Stimulated activated naive CD8-positive, alpha-beta T cell treated with anti-CD3 and anti-CD28 coated beads, Interleukin-15, Interleukin-2, amounts not matched to agents 100 ng/mL and 50 ng/mL, for 24 hours (primary cell): Measurements from ENCODE around the gene SETD1B.

ENCODE experiments used
- H3K27ac Mint-ChIP-seq: one replicate; pipeline ENCODE4 v1.8.0; 2021; ENCODE audit warnings: mild to moderate bottlenecking, mixed read lengths
- H3K27me3 Mint-ChIP-seq: one replicate; pipeline ENCODE4 v1.8.0; 2021; ENCODE audit warnings: mixed read lengths
- H3K36me3 Mint-ChIP-seq: one replicate; pipeline ENCODE4 v1.8.0; 2021; ENCODE audit warnings: low read depth, mixed read lengths
- H3K4me1 Mint-ChIP-seq: one replicate; pipeline ENCODE4 v1.8.0; 2021; ENCODE audit warnings: low read depth, mixed read lengths
- H3K4me3 Mint-ChIP-seq: one replicate; pipeline ENCODE4 v1.8.0; 2021; ENCODE audit warnings: mild to moderate bottlenecking, mixed read lengths
- H3K9me3 Mint-ChIP-seq: one replicate; pipeline ENCODE4 v1.8.0; 2021; ENCODE audit warnings: mixed read lengths

The SETD1B gene

DNA sequence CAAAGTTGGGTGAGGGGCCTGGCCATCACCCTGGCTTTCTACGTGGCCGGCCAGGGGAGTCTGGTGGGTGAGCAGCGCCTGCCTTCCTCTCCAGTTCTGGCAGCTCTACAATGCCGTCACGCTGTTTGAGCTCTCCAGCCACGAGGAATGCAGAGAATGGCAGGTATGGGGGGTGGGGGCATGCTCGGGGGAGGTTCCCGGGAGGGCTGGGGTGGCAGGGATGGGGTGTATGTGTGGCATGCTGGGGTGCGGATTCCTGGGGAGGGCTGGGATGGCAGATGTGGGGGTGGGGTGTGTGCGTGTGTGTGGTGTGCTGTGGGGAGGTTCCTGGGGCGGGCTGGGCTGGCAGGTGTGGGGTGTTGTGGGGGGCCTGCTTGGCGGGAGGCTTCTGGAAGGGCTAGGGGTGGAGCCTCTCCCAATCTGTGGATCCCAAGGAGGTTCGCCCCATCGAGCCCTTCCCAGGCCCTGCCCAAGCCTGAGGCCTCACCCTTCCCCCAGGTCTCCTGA, 28.8 kb upstream of the SETD1B start:
- Mint-ChIP-seq H3K9me3 (no peaks in the 10 kb centered on the region), H3K36me3 (peaks cover 14% of the 10 kb centered on the region), H3K27me3 (no peaks in the 10 kb centered on the region), H3K4me3 (no peak overlapping the region), H3K4me1 (peaks cover 20% of the 10 kb centered on the region), H3K27ac (no peak overlapping the region)

DNA sequence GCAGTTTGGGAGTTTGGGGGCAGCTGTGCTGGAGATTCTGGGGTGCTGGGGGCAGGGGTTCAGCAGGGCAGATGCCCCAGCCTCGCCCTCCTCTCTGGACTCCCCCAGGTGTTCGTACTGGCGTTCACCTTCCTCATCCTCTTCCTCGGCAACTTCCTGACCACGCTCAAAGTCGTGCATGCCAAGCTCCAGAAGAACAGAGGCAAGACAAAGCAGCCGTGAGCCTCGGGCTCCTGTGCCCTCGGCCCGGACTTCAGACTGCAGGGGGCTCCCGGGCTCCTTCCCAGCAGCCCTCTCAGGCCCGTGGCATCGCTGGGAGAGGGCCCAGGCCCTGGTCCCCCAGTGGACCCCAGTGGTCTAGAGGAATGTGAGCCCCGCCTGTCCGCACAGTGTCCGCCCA, 28.3 kb upstream of the SETD1B start:
- H3K27me3 Mint-ChIP-seq = no peaks in the 10 kb centered on the region
- peaks cover 24% of the 10 kb centered on the region for H3K4me1 Mint-ChIP-seq
- H3K9me3 Mint-ChIP-seq = no peaks in the 10 kb centered on the region
- H3K36me3 Mint-ChIP-seq = peaks cover 18% of the 10 kb centered on the region
- no peak overlapping the region for H3K27ac Mint-ChIP-seq
- H3K4me3 Mint-ChIP-seq = no peak overlapping the region

DNA sequence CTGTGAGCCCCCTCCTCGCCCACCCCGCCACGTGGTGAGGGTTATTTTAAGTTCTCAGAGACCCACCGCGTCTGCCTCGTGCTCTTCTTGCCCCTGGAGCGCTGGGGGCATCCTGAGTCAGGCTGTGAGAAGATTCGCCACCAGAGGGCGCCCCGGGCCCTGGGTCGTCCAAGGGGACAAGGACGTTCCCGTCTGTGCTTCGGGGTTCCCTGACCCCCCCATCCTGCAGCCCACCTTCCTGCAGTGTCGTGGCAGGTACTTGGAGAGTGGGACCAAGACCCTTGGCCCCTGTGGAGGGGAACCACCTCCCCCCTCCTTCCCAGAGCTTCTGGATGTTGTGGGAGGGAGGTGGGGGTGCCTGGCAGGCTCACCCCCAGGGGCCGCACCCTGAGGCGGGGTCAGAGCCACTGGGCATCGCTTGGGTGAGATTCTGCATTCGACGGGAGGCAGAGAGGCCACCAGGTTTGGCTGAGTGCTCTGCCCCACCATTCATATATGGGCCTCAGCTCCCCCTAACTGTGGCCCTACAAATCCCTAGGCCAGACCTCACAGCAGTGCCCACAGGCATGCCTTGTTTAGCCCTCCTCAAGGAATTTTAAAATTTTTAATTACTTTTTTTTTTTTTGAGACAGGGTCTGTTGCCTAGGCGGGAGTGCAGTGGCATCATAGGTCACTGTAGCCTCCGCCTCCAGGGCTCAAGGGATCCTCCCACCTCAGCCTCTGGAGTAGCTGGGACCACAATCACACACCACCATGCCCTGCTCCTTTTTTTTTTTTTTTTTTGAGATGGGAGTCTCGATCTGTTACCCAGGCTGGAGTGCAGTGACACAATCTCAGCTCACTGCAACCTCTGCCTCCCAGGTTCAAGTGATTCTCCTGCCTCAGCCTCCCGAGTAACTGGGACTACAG, 27.4 kb upstream of the SETD1B start:
- Mint-ChIP-seq H3K27me3 (no peaks in the 10 kb centered on the region), H3K36me3 (peaks cover 18% of the 10 kb centered on the region), H3K27ac (peak overlapping the region; percentile 58), H3K4me3 (no peak overlapping the region), H3K4me1 (peaks cover 34% of the 10 kb centered on the region), H3K9me3 (no peaks in the 10 kb centered on the region)

DNA sequence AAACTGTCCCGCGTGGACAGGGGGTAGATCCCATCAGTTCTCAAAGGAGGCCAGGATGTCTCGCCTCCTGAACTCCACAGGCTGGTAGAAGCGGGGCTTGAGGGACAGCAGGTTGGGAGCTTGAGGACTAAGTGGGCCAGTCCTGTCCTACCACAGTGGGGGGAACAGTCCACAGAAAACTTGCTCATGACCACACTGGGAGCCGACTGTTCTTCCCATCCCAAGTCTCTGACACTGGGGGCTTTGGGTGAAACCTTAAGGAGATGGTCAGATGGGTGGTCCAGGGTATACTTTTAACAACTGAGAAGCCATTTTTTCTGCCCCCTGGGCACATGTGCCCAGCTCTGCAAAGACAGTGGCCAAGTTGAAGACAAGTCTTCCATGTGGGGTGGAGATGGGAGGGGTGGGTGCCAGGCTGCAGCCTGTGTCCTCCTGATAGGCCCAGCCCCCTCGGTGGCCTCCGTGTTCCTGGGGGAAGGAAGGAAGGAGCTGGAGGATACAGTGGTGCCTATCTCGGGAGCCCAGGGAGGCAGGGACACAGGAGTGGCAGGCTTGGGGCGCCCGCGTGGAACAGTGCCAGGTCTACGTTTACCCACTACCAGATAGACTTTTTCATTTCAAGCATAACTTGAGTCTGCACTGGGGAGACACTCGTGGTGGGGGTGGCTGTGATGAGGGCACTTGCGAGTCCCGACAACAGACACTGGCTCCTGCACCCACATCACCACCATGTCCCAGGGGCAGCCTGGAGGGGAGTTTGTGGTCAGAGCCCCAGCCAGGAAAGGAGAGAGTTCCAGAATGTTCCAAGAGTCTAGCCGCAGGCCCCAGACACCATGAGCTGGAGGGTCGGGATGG, 25.0 kb upstream of the SETD1B start:
- Mint-ChIP-seq H3K27me3 (no peaks in the 10 kb centered on the region), H3K4me1 (peaks cover 51% of the 10 kb centered on the region), H3K4me3 (no peak overlapping the region), H3K27ac (peak overlapping the region; percentile 78), H3K36me3 (peaks cover 29% of the 10 kb centered on the region), H3K9me3 (no peaks in the 10 kb centered on the region)

DNA sequence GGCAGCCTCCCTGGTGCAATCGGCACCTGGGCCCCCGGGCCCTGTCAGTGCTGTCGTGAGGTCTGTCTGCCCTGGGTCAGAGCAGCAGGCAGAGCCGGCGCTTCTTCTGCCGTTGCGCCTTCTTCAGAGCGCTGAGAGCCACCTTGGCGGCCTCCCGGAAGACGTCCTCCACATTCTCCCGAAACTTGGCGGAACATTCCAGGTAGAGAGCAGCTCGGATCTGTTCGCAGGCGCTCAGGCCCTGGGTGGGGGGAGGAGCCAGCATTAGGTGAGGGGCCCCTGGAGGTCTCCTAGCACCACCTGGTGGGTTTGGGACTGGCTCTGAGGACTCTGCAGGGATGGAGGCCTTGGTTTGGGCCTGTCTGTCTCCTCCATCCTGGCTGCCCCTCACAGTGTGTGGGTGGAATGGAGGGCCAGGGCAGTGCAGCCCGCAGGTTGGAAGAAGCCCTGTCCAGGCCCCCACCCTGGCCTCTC, 24.4 kb upstream of the SETD1B start:
- Mint-ChIP-seq H3K36me3 (peaks cover 32% of the 10 kb centered on the region), H3K27ac (peak overlapping the region; percentile 78)

DNA sequence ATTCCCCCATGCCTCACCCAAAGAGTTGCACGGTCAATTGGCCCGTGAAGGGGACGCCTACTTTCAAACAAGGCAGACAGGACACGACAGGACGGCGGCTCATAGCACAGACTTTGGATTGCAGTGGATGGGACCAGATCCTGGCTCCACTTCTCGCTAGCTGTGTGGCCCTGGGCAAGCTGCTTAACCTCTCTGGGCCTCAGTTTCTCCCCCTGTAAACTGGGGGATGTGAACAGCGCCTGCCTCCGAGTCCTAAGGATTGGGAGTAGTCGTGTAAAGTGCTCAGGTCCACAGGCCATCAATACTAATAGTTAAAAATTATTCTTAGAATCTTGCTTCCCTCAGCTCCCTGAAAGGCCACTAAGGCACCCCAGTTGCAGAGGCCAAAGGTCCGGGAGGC, 23.4 kb upstream of the SETD1B start:
- H3K36me3 Mint-ChIP-seq = peaks cover 38% of the 10 kb centered on the region
- H3K27ac Mint-ChIP-seq = peak overlapping the region; percentile 83
- peaks cover 67% of the 10 kb centered on the region for H3K4me1 Mint-ChIP-seq
- no peaks in the 10 kb centered on the region for H3K9me3 Mint-ChIP-seq
- H3K4me3 Mint-ChIP-seq = no peak overlapping the region
- no peaks in the 10 kb centered on the region for H3K27me3 Mint-ChIP-seq

More for the DNA sequence above, 24.4 kb upstream of the SETD1B start:
- Mint-ChIP-seq H3K4me1 (peaks cover 58% of the 10 kb centered on the region), H3K4me3 (no peak overlapping the region), H3K27me3 (no peaks in the 10 kb centered on the region), H3K9me3 (no peaks in the 10 kb centered on the region)

DNA sequence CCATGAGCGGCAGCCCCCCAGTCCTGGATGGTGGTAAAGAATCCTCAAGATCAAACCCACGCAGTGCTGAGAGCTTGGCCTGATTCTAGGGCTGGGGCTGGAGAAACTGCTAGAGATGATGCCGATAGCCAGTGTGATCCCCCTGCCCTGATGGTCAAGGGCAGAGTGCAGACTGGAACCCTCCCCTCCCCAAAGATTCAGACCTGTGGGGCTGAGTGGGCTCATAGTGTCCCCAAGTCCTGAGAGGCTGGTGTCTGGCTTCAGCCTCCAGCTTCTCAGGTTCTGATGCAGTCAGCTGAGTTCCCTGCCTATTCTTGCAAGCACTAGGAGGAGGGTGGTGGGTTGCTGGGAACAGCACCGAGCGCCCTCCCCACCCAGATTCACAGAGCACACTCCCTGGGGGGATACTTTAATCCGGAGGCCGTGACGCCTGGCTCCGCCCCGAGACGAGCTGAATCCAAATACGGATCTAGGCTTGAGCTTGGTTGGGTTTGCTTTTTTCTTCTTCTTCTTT, 22.3 kb upstream of the SETD1B start:
- H3K36me3 Mint-ChIP-seq = peaks cover 42% of the 10 kb centered on the region
- peak overlapping the region; percentile 66 for H3K4me3 Mint-ChIP-seq
- H3K27ac Mint-ChIP-seq = peak overlapping the region; percentile 95
- H3K4me1 Mint-ChIP-seq = peaks cover 76% of the 10 kb centered on the region
- H3K27me3 Mint-ChIP-seq = no peaks in the 10 kb centered on the region
- H3K9me3 Mint-ChIP-seq = no peaks in the 10 kb centered on the region

DNA sequence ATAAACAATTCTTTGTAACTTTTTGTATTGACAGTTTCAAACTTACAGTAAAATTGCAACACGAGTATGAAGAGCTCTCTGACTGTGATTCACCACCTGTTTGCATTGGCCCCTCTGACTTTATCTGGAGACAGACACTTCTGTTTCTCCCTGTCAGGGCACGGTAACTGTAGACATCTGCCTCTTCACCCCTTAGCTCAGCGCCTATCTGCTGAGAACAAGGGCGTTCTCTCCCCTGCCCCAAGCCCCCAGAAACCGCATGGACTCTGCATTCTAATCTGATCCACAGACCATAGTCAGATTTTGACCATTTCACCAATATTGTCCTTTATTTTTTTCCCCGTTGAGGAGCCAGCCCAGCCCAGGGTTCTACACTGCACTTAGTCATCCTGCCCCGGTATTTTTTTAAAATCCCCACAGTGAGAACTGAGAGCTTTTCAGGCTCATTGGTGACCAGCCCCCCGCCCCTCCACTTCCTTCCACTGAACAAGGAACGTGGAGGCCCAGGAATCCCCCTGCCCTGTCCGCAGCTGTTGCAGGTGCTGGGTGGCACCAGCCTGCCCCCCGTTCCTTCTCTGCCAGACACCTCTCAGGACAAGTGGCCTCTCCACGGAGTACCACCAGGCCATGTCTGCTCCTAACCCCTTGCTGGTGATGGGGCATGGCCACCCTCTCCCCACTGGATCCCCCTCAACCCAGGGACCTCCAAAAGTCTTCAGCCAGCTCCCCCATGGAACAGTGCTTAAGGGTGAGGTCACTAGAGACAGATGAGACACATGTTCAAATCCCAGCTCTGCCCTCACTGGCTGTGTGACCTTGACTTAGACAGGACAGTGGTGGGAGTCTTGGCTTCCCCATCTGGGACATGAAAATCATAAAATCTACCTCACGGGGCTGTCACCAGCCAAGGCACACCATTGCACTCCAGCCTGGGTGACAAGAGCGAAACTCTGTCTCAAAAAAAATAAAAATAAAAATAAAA, 21.5 kb upstream of the SETD1B start:
- Mint-ChIP-seq H3K27ac (peak overlapping the region; percentile 95), H3K9me3 (no peaks in the 10 kb centered on the region), H3K36me3 (peaks cover 49% of the 10 kb centered on the region), H3K27me3 (no peaks in the 10 kb centered on the region), H3K4me3 (peak overlapping the region; percentile 66), H3K4me1 (peaks cover 82% of the 10 kb centered on the region)

DNA sequence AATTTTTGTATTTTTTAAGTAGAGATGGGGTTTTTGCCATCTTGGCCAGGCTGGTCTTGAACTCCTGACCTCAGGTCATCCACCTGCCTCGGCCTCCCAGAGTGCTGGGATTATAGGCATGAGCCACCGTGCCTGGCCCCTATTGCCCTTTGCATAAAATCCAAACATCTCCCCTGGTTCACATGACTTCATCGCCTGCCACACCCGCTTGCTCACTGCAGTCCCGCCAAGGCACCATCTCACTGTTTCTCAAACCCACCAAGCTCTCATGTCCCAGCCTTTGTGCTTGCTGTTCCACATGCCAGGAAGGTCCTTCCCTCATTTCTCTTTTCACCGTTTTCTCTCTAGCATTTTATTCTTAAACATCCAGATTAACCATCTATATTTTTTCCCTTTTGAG, 20.0 kb upstream of the SETD1B start:
- H3K4me1 Mint-ChIP-seq = peaks cover 90% of the 10 kb centered on the region
- peak overlapping the region; percentile 95 for H3K27ac Mint-ChIP-seq

DNA sequence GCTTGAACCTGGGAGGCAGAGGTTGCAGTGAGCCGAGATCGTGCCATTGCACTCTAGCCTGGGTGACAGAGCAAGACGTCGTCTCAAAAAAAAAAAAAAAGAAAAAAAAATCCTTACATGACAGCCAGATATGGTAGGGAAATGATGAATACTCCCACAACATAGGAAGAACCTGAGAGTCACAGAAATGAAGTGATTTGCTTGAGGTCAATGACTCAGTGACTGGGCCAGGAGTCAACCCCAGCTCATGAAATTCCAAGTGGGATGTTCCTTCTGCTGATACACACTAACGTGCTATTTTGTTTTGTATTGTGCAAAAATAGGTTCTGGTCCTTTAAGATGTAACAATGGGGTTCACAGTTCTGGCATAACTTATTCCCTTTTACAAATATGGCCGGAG, 19.3 kb upstream of the SETD1B start:
- peaks cover 50% of the 10 kb centered on the region for H3K36me3 Mint-ChIP-seq
- peaks cover 94% of the 10 kb centered on the region for H3K4me1 Mint-ChIP-seq
- H3K27me3 Mint-ChIP-seq = no peaks in the 10 kb centered on the region

More for the DNA sequence above, 20.0 kb upstream of the SETD1B start:
- Mint-ChIP-seq H3K9me3 (no peaks in the 10 kb centered on the region), H3K36me3 (peaks cover 57% of the 10 kb centered on the region), H3K27me3 (no peaks in the 10 kb centered on the region), H3K4me3 (peak overlapping the region; percentile 49)

DNA sequence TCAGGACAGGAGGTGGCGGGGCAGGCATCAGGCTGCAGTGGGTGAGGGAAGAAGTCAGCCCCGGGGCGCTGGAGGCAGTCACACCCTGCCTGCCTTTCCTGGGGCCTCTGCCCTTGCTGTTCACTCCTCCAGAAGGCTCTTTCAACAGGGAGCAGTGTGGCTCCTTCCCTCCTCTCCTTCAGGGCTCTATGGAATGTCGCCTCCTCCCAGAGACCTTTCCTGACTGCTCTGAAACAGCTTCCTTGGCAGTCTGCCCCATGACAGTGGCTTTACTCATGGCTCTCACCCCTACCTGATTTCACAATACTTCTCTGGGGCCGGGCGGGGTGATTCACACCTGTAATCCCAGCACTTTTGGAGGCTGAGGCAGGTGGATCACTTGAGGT, 17.4 kb upstream of the SETD1B start:
- peak overlapping the region; percentile 67 for H3K4me3 Mint-ChIP-seq
- peaks cover 100% of the 10 kb centered on the region for H3K4me1 Mint-ChIP-seq
- peaks cover 57% of the 10 kb centered on the region for H3K36me3 Mint-ChIP-seq
- no peaks in the 10 kb centered on the region for H3K9me3 Mint-ChIP-seq
- H3K27me3 Mint-ChIP-seq = no peaks in the 10 kb centered on the region
- peak overlapping the region; percentile 91 for H3K27ac Mint-ChIP-seq

More for the DNA sequence above, 19.3 kb upstream of the SETD1B start:
- Mint-ChIP-seq H3K9me3 (no peaks in the 10 kb centered on the region), H3K4me3 (peak overlapping the region; percentile 63), H3K27ac (peak overlapping the region; percentile 95)

DNA sequence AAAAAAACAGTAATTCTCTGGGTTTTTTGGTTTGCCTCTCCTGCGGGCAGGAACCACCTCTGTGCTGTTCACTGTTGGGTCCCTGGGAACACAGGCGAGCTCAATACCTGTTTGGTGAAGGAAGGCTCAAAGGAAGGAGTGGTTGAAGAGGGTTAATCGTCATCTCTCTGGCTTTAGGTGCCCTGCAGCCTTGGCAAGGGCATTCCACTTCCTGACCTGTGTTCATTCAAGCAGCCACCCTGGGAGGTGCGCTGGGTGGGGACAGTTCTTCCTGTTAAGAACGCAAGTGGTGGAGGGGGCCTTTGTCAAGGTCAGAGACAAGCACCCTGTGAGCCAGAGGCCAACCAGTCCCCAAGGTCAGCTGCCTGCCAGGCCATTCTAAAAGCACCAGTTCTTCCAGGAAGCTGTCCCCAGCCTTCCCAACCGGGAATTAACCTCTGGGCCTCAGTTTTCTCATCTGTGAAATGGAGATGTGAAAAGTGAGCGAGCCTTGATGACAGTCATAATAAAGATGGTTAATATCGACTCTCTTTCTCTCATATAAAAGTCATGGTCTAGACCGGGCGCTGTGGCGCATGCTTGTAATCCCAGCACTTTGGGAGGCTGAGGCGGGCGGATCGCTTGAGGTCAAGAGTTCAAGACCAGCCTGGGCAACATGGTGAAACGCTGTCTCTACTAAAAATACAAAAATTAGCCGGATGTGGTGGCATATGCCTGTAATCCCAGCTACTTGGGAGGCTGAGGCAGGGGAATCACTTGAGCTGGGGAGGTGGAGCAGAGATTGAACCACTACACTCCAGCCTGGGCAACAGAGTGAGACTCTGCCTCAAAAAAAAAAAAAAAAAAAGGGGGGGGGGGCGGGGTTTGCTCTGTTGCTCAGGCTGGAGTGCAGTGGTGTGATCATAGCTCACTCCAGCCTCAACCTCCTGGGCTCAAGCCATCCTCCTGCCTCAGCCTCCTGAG, 16.5 kb upstream of the SETD1B start:
- Mint-ChIP-seq H3K4me3 (peak overlapping the region; percentile 96), H3K27me3 (no peaks in the 10 kb centered on the region), H3K36me3 (peaks cover 55% of the 10 kb centered on the region), H3K9me3 (no peaks in the 10 kb centered on the region), H3K4me1 (peaks cover 97% of the 10 kb centered on the region), H3K27ac (peak overlapping the region; percentile 99)
